ENCODE data around the gene ATOH8.

The ATOH8 gene

GRCh38 chr2:85786444-85786843 is 32.7 kb downstream of the ATOH8 start:
- no peak for TF ChIP-seq CTCF (conservative IDR thresholded peaks at IDR 0.05; ENCODE audit: low read depth, low read length)
- H3K4me3 ChIP-seq (ENCODE audit: low read length) = no peak overlapping the region
- no peak for DNase-seq (ENCODE audit: low read depth)

- H3K4me3 ChIP-seq (ENCODE audit: low read length) = no peak overlapping the region
- no peak for DNase-seq (ENCODE audit: low read depth)
- TF ChIP-seq CTCF (conservative IDR thresholded peaks at IDR 0.05; ENCODE audit: low read depth, low read length) = no peak
These were observed 33.1 kb downstream of the ATOH8 start for GRCh38 chr2:85786865-85787264.

- TF ChIP-seq CTCF (conservative IDR thresholded peaks at IDR 0.05; ENCODE audit: low read depth, low read length) = no peak
- no peak overlapping the region for H3K4me3 ChIP-seq (ENCODE audit: low read length)
- no peak for DNase-seq (ENCODE audit: low read depth)
These were observed 33.6 kb downstream of the ATOH8 start for GRCh38 chr2:85787282-85787980.

GRCh38 chr2:85787981-85788340 is 34.2 kb downstream of the ATOH8 start:
- no peak overlapping the region for H3K4me3 ChIP-seq (ENCODE audit: low read length)
- no peak for TF ChIP-seq CTCF (conservative IDR thresholded peaks at IDR 0.05; ENCODE audit: low read depth, low read length)
- DNase-seq (ENCODE audit: low read depth) = no peak

- no peak for DNase-seq (ENCODE audit: low read depth)
- H3K4me3 ChIP-seq (ENCODE audit: low read length) = no peak overlapping the region
- no peak for TF ChIP-seq CTCF (conservative IDR thresholded peaks at IDR 0.05; ENCODE audit: low read depth, low read length)
These were observed 34.8 kb downstream of the ATOH8 start for GRCh38 chr2:85788603-85789002.

- no peak for TF ChIP-seq CTCF (conservative IDR thresholded peaks at IDR 0.05; ENCODE audit: low read depth, low read length)
- no peak for DNase-seq (ENCODE audit: low read depth)
- no peak overlapping the region for H3K4me3 ChIP-seq (ENCODE audit: low read length)
These were observed 35.5 kb downstream of the ATOH8 start for GRCh38 chr2:85789271-85789670.

- no peak overlapping the region for H3K4me3 ChIP-seq (ENCODE audit: low read length)
- TF ChIP-seq CTCF (conservative IDR thresholded peaks at IDR 0.05; ENCODE audit: low read depth, low read length) = no peak
- DNase-seq (ENCODE audit: low read depth) = no peak
These were observed 36.2 kb downstream of the ATOH8 start for GRCh38 chr2:85790032-85790431.
